ENCODE results near the gene ERAL1.
"Not testable (repeated sequence)": the region's sequence is repeated elsewhere in the genome, so short reads cannot be mapped to it uniquely, and the experiment has no call there.

Gene ERAL1

DNA sequence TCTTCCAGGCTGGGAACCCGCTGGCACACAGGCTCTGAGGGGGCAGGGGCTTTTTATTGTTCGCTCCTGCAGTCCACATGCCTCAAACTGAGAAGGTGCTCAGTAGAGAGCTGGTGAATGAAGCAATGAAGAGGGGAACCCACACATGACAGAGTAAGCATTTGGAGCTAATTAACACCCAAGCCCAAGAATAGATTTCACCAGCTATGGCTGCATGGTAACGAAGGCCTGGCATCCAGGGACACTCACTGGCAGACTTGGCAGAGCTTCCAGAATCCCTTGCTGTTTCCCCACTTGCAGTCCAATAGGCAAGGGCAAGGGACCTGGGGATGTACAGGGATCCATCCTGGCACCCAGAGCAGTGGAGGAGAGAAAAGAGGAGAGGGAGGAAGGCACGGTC lies 30.5 kb downstream of the ERAL1 start:
- TF ChIP-seq, protein P1, sequence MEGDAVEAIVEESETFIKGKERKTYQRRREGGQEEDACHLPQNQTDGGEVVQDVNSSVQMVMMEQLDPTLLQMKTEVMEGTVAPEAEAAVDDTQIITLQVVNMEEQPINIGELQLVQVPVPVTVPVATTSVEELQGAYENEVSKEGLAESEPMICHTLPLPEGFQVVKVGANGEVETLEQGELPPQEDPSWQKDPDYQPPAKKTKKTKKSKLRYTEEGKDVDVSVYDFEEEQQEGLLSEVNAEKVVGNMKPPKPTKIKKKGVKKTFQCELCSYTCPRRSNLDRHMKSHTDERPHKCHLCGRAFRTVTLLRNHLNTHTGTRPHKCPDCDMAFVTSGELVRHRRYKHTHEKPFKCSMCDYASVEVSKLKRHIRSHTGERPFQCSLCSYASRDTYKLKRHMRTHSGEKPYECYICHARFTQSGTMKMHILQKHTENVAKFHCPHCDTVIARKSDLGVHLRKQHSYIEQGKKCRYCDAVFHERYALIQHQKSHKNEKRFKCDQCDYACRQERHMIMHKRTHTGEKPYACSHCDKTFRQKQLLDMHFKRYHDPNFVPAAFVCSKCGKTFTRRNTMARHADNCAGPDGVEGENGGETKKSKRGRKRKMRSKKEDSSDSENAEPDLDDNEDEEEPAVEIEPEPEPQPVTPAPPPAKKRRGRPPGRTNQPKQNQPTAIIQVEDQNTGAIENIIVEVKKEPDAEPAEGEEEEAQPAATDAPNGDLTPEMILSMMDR (IDR thresholded peaks at IDR 0.05; ENCODE audit: borderline replicate concordance, insufficient read depth, low read depth, low read length), result no peak
- H3K4me3 ChIP-seq (ENCODE audit: low read depth, low read length), result no peak overlapping the region

DNA sequence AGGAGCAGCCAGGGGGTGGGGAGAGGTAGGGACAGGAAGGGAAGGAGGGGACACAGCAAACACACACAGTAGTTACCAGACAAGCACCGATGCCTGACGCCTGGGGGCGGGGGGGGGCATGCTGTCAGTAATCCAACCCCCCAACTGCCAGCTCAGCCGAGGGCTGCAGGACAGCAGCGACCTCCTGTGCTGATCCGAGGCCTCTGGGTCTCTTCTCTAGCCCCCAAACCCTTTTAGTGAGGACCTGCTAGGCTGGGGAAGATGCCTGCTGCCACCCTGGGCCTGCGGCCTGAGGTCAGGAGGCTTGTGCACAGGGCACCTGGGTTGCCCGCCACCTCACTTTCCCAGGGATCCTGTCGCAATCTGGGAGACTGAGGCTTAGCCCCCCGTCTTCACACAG lies 31.1 kb downstream of the ERAL1 start:
- TF ChIP-seq, protein P1 (IDR thresholded peaks at IDR 0.05; ENCODE audit: borderline replicate concordance, insufficient read depth, low read depth, low read length), result no peak
- no peak overlapping the region for H3K4me3 ChIP-seq (ENCODE audit: low read depth, low read length)

DNA sequence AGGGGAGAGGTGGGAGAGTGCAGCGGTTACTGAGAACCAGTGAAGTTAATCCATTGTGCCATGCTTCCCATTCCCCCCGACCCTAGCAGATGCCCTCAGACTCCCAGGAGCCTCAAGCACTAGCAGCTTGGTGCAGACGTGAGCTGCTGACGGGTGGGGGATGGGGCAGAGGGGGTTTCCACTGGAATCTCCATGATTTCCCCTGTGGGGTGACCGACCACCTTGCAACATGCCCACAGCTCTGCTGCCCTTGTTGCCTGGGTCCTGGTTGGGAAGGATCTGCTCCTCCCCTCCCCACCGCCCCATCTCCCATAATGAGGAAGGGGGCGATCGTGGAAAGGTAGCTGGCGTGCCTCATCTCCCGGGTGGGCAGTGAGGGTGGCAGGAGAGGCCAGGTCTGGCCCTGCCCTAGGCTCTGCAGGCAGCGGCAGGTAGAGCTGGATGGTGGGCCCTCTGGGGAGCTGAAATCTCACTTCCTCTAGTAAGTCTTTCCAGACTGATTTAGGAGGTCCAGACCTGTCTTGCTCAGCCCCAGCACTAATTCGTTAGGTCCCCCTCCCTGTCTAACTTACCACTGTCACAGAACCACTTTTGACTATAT lies 33.2 kb downstream of the ERAL1 start:
- no peak overlapping the region for H3K4me3 ChIP-seq (ENCODE audit: low read depth, low read length)
- TF ChIP-seq, protein P1 (IDR thresholded peaks at IDR 0.05; ENCODE audit: borderline replicate concordance, insufficient read depth, low read depth, low read length), result no peak

DNA sequence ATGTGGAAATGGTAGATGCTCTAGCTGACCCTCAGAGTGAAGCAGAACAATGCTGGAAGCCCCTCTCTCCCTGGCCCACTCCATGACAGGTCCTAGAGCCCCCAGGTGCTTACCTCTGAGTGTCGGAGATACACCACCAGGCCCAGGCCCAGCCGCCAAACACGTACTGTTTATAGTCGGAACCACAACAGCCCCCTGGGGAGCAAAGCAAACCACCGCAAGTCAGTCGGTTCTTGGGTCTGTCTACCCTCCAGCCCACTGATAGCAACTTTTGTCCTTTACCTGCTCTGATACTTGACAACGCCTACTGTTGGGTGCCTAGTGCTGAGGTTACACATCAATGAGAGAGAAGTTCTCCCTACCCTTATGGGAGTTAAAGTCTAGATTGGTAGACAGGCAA lies 34.0 kb downstream of the ERAL1 start:
- H3K4me3 ChIP-seq (ENCODE audit: low read depth, low read length), result no peak overlapping the region
- TF ChIP-seq, protein P1 (IDR thresholded peaks at IDR 0.05; ENCODE audit: borderline replicate concordance, insufficient read depth, low read depth, low read length), result no peak

DNA sequence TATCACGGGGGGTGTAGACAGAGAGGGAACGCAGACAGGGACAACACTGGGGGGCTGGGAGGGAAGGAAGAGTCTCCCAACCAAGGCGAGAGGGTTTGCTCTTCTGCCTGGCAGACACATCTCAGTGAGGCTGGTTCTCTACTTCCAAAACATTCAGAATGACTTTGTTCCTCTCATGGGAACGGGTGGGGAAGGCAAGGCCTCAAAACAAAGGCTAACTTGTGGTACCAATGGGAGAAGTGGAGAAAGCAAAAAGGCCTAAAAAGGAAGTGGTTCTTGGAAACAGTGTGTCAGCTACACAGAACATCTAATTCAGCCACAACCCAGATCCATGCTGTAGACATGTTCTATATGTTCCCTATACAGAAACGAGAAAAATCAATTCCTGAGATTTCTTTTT lies 35.2 kb downstream of the ERAL1 start:
- TF ChIP-seq, protein P1 (IDR thresholded peaks at IDR 0.05; ENCODE audit: borderline replicate concordance, insufficient read depth, low read depth, low read length), result no peak
- H3K4me3 ChIP-seq (ENCODE audit: low read depth, low read length), result no peak overlapping the region

DNA sequence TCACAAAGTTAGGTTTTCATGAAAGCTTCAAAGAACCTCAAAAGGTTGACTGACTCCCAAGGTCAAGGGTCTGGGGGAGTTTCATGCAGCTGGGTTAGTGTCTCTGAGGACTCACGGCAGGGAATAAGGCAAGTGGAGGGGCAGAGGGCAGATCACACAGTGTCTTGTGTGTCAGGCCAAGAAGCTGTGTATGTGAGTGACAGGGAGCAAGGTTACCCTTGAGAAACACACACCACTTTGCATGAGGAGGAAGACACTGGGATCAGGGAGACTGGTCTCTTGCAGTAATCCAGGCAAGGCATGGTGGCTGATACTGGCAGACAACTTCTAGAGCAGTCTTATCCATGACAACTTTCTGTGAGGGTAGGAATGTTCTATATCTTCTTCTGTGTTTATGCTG lies 36.4 kb downstream of the ERAL1 start:
- TF ChIP-seq, protein P1 (IDR thresholded peaks at IDR 0.05; ENCODE audit: borderline replicate concordance, insufficient read depth, low read depth, low read length), result no peak
- no peak overlapping the region for H3K4me3 ChIP-seq (ENCODE audit: low read depth, low read length)

DNA sequence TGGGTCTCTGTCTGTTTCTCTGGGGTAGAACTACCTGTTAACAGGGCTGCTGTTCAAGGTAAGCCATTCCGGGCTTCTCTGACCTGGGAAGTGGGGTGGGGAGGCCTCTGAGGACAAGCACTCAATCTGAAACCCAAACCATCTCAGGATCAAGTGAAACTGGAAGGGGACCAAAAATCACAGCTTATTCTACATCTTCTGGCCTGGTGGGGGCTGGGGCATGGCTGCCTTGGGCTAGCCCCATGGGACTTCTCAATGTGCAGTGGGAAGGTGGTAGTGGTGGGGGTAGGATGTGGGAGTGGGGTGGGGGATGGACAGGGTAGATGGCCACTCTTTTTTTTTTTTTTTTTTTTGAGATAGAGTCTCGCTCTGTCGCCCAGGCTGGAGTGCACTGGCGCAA lies 37.2 kb downstream of the ERAL1 start:
- TF ChIP-seq, protein P1 (IDR thresholded peaks at IDR 0.05; ENCODE audit: borderline replicate concordance, insufficient read depth, low read depth, low read length), result no peak
- H3K4me3 ChIP-seq (ENCODE audit: low read depth, low read length), result no peak overlapping the region

DNA sequence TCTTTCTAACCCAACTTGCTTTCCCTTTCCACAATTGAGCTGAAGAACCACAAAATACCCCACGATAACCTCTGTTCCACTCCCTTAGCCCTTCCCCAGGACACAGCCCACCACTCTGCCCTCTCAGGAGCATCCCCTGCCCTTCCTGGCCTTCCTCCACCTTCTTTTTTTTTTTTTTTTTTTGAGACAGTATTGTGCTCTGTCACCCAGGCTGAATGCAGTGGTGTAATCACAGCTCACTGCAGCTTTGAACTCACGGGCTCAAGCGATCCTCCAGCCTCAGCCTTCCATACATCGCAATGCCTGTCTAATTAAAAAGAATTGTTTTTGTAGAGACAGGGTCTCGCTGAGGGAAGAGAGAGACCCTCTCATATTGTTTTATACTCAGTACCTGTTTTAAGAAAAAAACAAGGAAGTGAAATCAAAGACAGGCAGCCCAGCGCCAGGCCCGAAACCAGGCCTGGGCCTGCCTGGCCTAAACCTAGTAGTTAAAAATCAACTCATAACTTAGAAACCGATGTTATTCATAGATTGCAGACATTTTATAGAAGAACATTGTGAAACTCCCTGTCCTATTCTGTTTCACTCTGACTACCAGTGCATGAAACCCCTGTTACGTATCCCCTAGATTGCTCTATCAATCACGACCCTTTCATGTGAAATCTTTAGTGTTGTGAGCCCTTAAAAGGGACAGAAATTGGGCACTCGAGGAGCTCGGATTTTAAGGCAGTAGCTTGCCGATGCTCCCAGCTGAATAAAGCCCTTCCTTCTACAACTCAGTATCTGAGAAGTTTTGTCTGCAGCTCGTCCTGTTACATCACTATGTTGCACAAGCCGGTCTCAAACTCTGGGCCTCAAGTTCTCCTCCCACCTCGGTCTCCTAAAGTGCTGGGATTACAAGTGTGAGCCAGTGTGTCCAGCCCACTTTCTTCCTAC lies 38.7 kb downstream of the ERAL1 start:
- not testable (repeated sequence) for H3K4me3 ChIP-seq (ENCODE audit: low read depth, low read length)

All from GM12875 (cell line).